Ovary (tissue), 9 donors: Measurements from ENCODE around the gene KRTAP10-6. TPM values are rescaled to one million over a fixed set of nuclear protein-coding genes. Genes with fewer than 3 reads are reported as not detected.

ENCODE experiments used
- DNase-seq, 5 donors: peaks; one replicate each; pipeline ENCODE4 v3.0.0-alpha.2; 2019 to 2020
- H3K27ac ChIP-seq, 2 donors: fragments of 200-600 bp; one replicate each; pipeline versions ENCODE4 v1.5.1 to v1.8.0; 2019 to 2022
- H3K27me3 ChIP-seq: fragments of 200-600 bp; one replicate; pipeline ENCODE4 v1.8.0; 2022
- H3K36me3 ChIP-seq: fragments of 200-600 bp; sonication (generic); one replicate; pipeline ENCODE4 v1.5.1; 2019
- H3K4me1 ChIP-seq: one replicate; pipeline ENCODE4 v1.8.1; 2013; ENCODE audit warnings: mild to moderate bottlenecking, moderate library complexity; ENCODE audit not compliant: insufficient read depth
- H3K4me3 ChIP-seq: fragments of 200-600 bp; sonication (generic); one replicate; pipeline ENCODE4 v1.5.1; 2017
- H3K9me3 ChIP-seq, 2 donors: fragments of 200-600 bp in 1 of 2; sonication (generic) in 1 of 2; one replicate each; pipeline versions ENCODE4 v1.5.1 to v1.8.1; 2013 to 2019; ENCODE audit warnings: mild to moderate bottlenecking in 1 of 2, moderate library complexity in 1 of 2
- EP300 ChIP-seq: sonication (generic); formaldehyde crosslinking; IDR thresholded peaks from one replicate; pipeline ENCODE4 v1.6.1; 2017; ENCODE audit warnings: antibody characterized with exemption
- POLR2A ChIP-seq: fragments of 450-650 bp; IDR thresholded peaks from one replicate; pipeline ENCODE4 v1.6.1; 2017; ENCODE audit warnings: antibody characterized with exemption, mild to moderate bottlenecking, moderate library complexity
- WGBS, 3 donors: extraction: QIAGEN DNeasy Blood & Tissue Kit in 1 of 3; methylation state at CpG; one replicate each; pipeline versions ENCODE4 v1.1.5 to v1.1.7; 2013 to 2017; 5-methylcytosine and 5-hydroxymethylcytosine counted together
- intact Hi-C, 4 donors: fragments of 100-400 bp; cut with DNase I; formaldehyde crosslinking; loops; one replicate each; pipeline versions ENCODE4 v1.11.0 to v1.15.1; 2022 to 2023
- polyA plus RNA-seq, 2 donors: library from polyadenylated mRNA; stranded (reverse); fragments of 200-250 nt in 1 of 2; fragments of 350-450 nt in 1 of 2; fragmentation: Illumina TruSeq in 1 of 2; extraction: RNeasy Lipid Tissue Mini Kit (QIAGEN cat#74804) in 1 of 2; gene quantifications; one replicate each; pipeline ENCODE4 v1.2.3, GENCODE V29; 2013 to 2014
- total RNA-seq, 7 donors: library from RNA; depleted of rRNA in 2 of 7; stranded (reverse); fragments of >200 nt in 2 of 7; fragmentation: NEBNext Ultra II Directional in 3 of 7; extraction: Animal tissue kit (Norgen Biotek cat#: 25700) in 3 of 7; gene quantifications; one replicate each; pipeline versions ENCODE4 v1.1.0 to v1.2.4, GENCODE V29; 2016 to 2023
- TF ChIP-seq, protein P1 (sequence below), 3 donors: fragments of 450-650 bp in 2 of 3; fragments of 200-600 bp in 1 of 3; IDR thresholded peaks; one replicate each; pipeline versions ENCODE4 v1.5.1 to v1.8.0; 2016 to 2022; ENCODE audit warnings: antibody characterized with exemption in 3 of 3, mild to moderate bottlenecking in 1 of 3
- donor health status: DM: no; HTN: no; CAD: no; lungs with moderate emphysema.
- donor health status: DM: no; HTN: no; CAD: no.
- donor health status: Bipolar disorder and iron deficiency.
- donor health status: DM: yes; HTN: yes; CAD: no.
- donor health status: DM: no; HTN: no; CAD: no.
- donor health status: DM: yes; HTN: yes; CAD: no.

Gene KRTAP10-6
- total and polyA plus RNA-seq, 9 donors: not detected

DNA sequence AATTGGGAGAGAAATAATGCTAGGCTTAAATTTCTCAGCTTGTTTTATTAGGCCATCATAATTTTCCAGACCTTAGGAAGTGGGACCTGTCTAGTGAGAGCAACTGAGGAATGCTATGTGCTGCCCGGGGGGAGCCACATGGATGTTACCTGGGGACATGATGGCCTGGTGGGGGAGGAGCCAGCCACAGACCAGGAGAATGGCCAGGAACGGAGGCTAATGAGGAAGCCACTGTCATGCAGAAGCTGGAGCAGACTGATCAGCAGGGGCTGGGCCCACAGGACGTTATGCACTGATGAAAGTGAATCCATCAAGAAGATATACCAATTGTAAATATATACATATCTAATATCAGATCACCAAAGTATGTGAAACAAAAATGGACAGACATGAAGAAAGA lies 47.7 kb downstream of the KRTAP10-6 start:
- TF ChIP-seq, protein P1, sequence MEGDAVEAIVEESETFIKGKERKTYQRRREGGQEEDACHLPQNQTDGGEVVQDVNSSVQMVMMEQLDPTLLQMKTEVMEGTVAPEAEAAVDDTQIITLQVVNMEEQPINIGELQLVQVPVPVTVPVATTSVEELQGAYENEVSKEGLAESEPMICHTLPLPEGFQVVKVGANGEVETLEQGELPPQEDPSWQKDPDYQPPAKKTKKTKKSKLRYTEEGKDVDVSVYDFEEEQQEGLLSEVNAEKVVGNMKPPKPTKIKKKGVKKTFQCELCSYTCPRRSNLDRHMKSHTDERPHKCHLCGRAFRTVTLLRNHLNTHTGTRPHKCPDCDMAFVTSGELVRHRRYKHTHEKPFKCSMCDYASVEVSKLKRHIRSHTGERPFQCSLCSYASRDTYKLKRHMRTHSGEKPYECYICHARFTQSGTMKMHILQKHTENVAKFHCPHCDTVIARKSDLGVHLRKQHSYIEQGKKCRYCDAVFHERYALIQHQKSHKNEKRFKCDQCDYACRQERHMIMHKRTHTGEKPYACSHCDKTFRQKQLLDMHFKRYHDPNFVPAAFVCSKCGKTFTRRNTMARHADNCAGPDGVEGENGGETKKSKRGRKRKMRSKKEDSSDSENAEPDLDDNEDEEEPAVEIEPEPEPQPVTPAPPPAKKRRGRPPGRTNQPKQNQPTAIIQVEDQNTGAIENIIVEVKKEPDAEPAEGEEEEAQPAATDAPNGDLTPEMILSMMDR (IDR thresholded peaks at IDR 0.05): no peak
- TF ChIP-seq POLR2A: no peak
- Histone ChIP-seq H3K27ac (no peak overlapping the region), H3K36me3 (no peaks in the 10 kb centered on the region), H3K4me3 (no peak overlapping the region), H3K27me3 (no peaks in the 10 kb centered on the region), H3K4me1 (no peaks in the 10 kb centered on the region), H3K9me3 (no peaks in the 10 kb centered on the region)
- no peak for DNase-seq
- WGBS, 3 donors: 63 to 76% (median 68%) methylated on average over 3 of the region's 3 CpGs
- intact Hi-C loops: no loop called here

DNA sequence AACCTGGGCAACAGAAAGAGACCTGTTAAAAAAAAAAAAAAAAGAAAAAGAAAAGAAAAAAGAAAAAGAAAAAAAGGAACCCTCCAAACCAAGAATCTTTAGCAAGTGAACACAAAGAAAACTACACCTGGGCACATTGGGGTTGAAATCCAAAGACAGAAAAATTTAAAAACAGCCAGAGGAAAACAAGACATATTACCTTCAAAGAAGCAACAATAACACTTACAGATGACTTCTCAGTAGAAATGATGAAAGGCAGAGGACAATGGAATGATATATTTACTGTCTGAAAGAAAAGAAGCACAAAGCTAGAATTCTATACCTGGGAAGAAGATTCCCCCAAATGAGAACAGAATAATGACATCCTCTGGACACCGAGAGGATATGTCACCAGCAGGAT lies 49.6 kb downstream of the KRTAP10-6 start:
- TF ChIP-seq POLR2A: no peak
- no peak for TF ChIP-seq EP300
- TF ChIP-seq, protein P1 (IDR thresholded peaks at IDR 0.05): no peak
- no peak overlapping the region for H3K27ac ChIP-seq
- no peaks in the 10 kb centered on the region for H3K4me1 ChIP-seq
- intact Hi-C loops: no loop called here
- no peak for DNase-seq
- no peaks in the 10 kb centered on the region for H3K36me3 ChIP-seq
- no peaks in the 10 kb centered on the region for H3K9me3 ChIP-seq
- no peak overlapping the region for H3K4me3 ChIP-seq
- no peaks in the 10 kb centered on the region for H3K27me3 ChIP-seq
- 61 to 82% (median 77%) methylated on average over 1 of the region's 1 CpG for WGBS, 3 donors

Other genes starting within 250 kb of the KRTAP10-6 start
- gene TRPM2, start 238.9 kb downstream of the KRTAP10-6 start, total RNA-seq: 1 to 10 TPM in 6 of 7 donors, under 1 TPM in 1; 0.48 to 7.0 (median 2.1) TPM
- 1 to 10 TPM; 1.3 to 1.6 TPM for gene TRPM2, start 238.9 kb downstream of the KRTAP10-6 start, polyA plus RNA-seq
- 1 to 10 TPM; 3.4 to 6.8 (median 4.0) TPM for gene LRRC3, start 137.0 kb downstream of the KRTAP10-6 start, total RNA-seq
- gene LRRC3, start 137.0 kb downstream of the KRTAP10-6 start, polyA plus RNA-seq: 1 to 10 TPM; 2.4 to 3.9 TPM
- not detected for gene KRTAP10-1, start 52.3 kb downstream of the KRTAP10-6 start, total RNA-seq
- gene KRTAP10-1, start 52.3 kb downstream of the KRTAP10-6 start, polyA plus RNA-seq: not detected
- gene KRTAP10-2, start 41.0 kb downstream of the KRTAP10-6 start, total RNA-seq: not detected
- gene KRTAP10-2, start 41.0 kb downstream of the KRTAP10-6 start, polyA plus RNA-seq: not detected
- not detected for gene KRTAP10-3, start 33.7 kb downstream of the KRTAP10-6 start, total RNA-seq
- not detected for gene KRTAP10-3, start 33.7 kb downstream of the KRTAP10-6 start, polyA plus RNA-seq
- gene KRTAP10-4, start 18.8 kb downstream of the KRTAP10-6 start, total RNA-seq: not detected
- not detected for gene KRTAP10-4, start 18.8 kb downstream of the KRTAP10-6 start, polyA plus RNA-seq
- gene KRTAP10-5, start 11.9 kb downstream of the KRTAP10-6 start, total RNA-seq: not detected
- not detected for gene KRTAP10-5, start 11.9 kb downstream of the KRTAP10-6 start, polyA plus RNA-seq
- gene KRTAP10-7, start 8.1 kb upstream of the KRTAP10-6 start, total RNA-seq: not detected
- not detected for gene KRTAP10-7, start 8.1 kb upstream of the KRTAP10-6 start, polyA plus RNA-seq
- gene KRTAP10-8, start 19.6 kb upstream of the KRTAP10-6 start, total RNA-seq: not detected
- gene KRTAP10-8, start 19.6 kb upstream of the KRTAP10-6 start, polyA plus RNA-seq: not detected
- not detected for gene KRTAP10-9, start 34.6 kb upstream of the KRTAP10-6 start, total RNA-seq
- gene KRTAP10-9, start 34.6 kb upstream of the KRTAP10-6 start, polyA plus RNA-seq: not detected
- not detected for gene KRTAP10-10, start 44.9 kb upstream of the KRTAP10-6 start, total RNA-seq
- not detected for gene KRTAP10-10, start 44.9 kb upstream of the KRTAP10-6 start, polyA plus RNA-seq
- gene KRTAP10-11, start 53.9 kb upstream of the KRTAP10-6 start, total RNA-seq: not detected
- not detected for gene KRTAP10-11, start 53.9 kb upstream of the KRTAP10-6 start, polyA plus RNA-seq
- gene KRTAP12-4, start 62.2 kb upstream of the KRTAP10-6 start, total RNA-seq: not detected
- not detected for gene KRTAP12-4, start 62.2 kb upstream of the KRTAP10-6 start, polyA plus RNA-seq
- gene KRTAP12-3, start 65.4 kb upstream of the KRTAP10-6 start, total RNA-seq: not detected
- not detected for gene KRTAP12-3, start 65.4 kb upstream of the KRTAP10-6 start, polyA plus RNA-seq
- gene KRTAP12-2, start 74.4 kb upstream of the KRTAP10-6 start, total RNA-seq: not detected
- not detected for gene KRTAP12-2, start 74.4 kb upstream of the KRTAP10-6 start, polyA plus RNA-seq
- gene KRTAP12-1, start 89.7 kb upstream of the KRTAP10-6 start, total RNA-seq: not detected
- not detected for gene KRTAP12-1, start 89.7 kb upstream of the KRTAP10-6 start, polyA plus RNA-seq
- gene KRTAP10-12, start 104.7 kb upstream of the KRTAP10-6 start, total RNA-seq: not detected
- not detected for gene KRTAP10-12, start 104.7 kb upstream of the KRTAP10-6 start, polyA plus RNA-seq
- gene TSPEAR, start 119.1 kb upstream of the KRTAP10-6 start, total RNA-seq: under 1 TPM in 3 of 7 donors, not detected in 4; 0.10 to 0.27 (median 0.11) TPM
- under 1 TPM; 0.07 to 0.13 TPM for gene TSPEAR, start 119.1 kb upstream of the KRTAP10-6 start, polyA plus RNA-seq
- gene UBE2G2, start 209.3 kb upstream of the KRTAP10-6 start, total RNA-seq: 10 to 100 TPM; 47.0 to 84.9 (median 71.7) TPM
- gene UBE2G2, start 209.3 kb upstream of the KRTAP10-6 start, polyA plus RNA-seq: 10 to 100 TPM; 31.3 to 59.5 TPM
- 100 to 1,000 TPM in 1 of 7 donors, 10 to 100 TPM in 6; 45.3 to 108 (median 74.3) TPM for gene SUMO3, start 225.6 kb upstream of the KRTAP10-6 start, total RNA-seq
- 10 to 100 TPM; 63.9 to 97.6 TPM for gene SUMO3, start 225.6 kb upstream of the KRTAP10-6 start, polyA plus RNA-seq